Fibroblast of upper back skin (primary cell): ENCODE results near the gene SLC35F3.
A peak's percentile ranks its signal among the peaks of the same experiment; 100 is the strongest.
"Not testable (repeated sequence)": the region's sequence is repeated elsewhere in the genome, so short reads cannot be mapped to it uniquely, and the experiment has no call there.

Source experiments
- DNase-seq: peaks from one replicate; pipeline ENCODE4 v3.0.0-alpha.2; 2013

SLC35F3 gene

GRCh38 chr1:234111458-234112142 is 207.1 kb downstream of the SLC35F3 start:
- peak; percentile 6 for DNase-seq

- peak; percentile 52 for DNase-seq
Measured at GRCh38 chr1:234114648-234115307, 210.3 kb downstream of the SLC35F3 start.

- DNase-seq: no peak
Measured at GRCh38 chr1:234118911-234119310, 214.4 kb downstream of the SLC35F3 start.

GRCh38 chr1:234119431-234119830 is 215.0 kb downstream of the SLC35F3 start:
- DNase-seq: no peak

GRCh38 chr1:234120327-234120944 is 216.0 kb downstream of the SLC35F3 start:
- DNase-seq: no peak

GRCh38 chr1:234121659-234122058 is 217.2 kb downstream of the SLC35F3 start:
- not testable (repeated sequence) for DNase-seq

GRCh38 chr1:234122571-234122970 is 218.1 kb downstream of the SLC35F3 start:
- not testable (repeated sequence) for DNase-seq

GRCh38 chr1:234123867-234124266 is 219.4 kb downstream of the SLC35F3 start:
- no peak for DNase-seq

- DNase-seq: no peak
Measured at GRCh38 chr1:234125283-234125682, 220.8 kb downstream of the SLC35F3 start.

GRCh38 chr1:234125714-234126113 is 221.2 kb downstream of the SLC35F3 start:
- DNase-seq: no peak

- no peak for DNase-seq
Measured at GRCh38 chr1:234127026-234127671, 222.7 kb downstream of the SLC35F3 start.

- DNase-seq: no peak
Measured at GRCh38 chr1:234132795-234133194, 228.3 kb downstream of the SLC35F3 start.

- no peak for DNase-seq
Measured at GRCh38 chr1:234134878-234135277, 230.4 kb downstream of the SLC35F3 start.

GRCh38 chr1:234135501-234135900 is 231.0 kb downstream of the SLC35F3 start:
- no peak for DNase-seq

GRCh38 chr1:234136073-234136472 is 231.6 kb downstream of the SLC35F3 start:
- DNase-seq: no peak

- DNase-seq: peak; percentile 31
Measured at GRCh38 chr1:234139966-234140365, 235.5 kb downstream of the SLC35F3 start.

GRCh38 chr1:234140388-234140787 is 235.9 kb downstream of the SLC35F3 start:
- no peak for DNase-seq

- DNase-seq: no peak
Measured at GRCh38 chr1:234141006-234141405, 236.5 kb downstream of the SLC35F3 start.

- no peak for DNase-seq
Measured at GRCh38 chr1:234143681-234144080, 239.2 kb downstream of the SLC35F3 start.

- no peak for DNase-seq
Measured at GRCh38 chr1:234144901-234145300, 240.4 kb downstream of the SLC35F3 start.

GRCh38 chr1:234148350-234148749 is 243.9 kb downstream of the SLC35F3 start:
- no peak for DNase-seq

- DNase-seq: no peak
Measured at GRCh38 chr1:234148816-234149215, 244.3 kb downstream of the SLC35F3 start.

- no peak for DNase-seq
Measured at GRCh38 chr1:234149217-234149616, 244.7 kb downstream of the SLC35F3 start.

- DNase-seq: no peak
Measured at GRCh38 chr1:234150892-234151291, 246.4 kb downstream of the SLC35F3 start.
